ENCODE measurements around the gene MICAL3. TPM values are rescaled to one million over a fixed set of nuclear protein-coding genes. Genes with fewer than 3 reads are reported as not detected.

Gene MICAL3
- total RNA-seq, 4 donors from 2014 or later = 24.3 to 29.7 (median 28.2) TPM

- no peak for DNase-seq (ENCODE audit: low spot score in 2 of 2)
- TF ChIP-seq POLR2A (IDR thresholded peaks at IDR 0.05) (no peak), CTCF (IDR thresholded peaks at IDR 0.05) (no peak)
- intact Hi-C loops (cut with DNase I; ENCODE audit: low total_unique reads) = no loop called here
- no peak overlapping the region for H3K4me3 ChIP-seq (ENCODE audit: low read depth, poor library complexity, severe bottlenecking)
- 61 to 65% methylated on average over 8 of the region's 8 CpGs for WGBS, 2 donors
Measured at GRCh38 chr22:17845327-17845726, 179.0 kb downstream of the MICAL3 start.

- DNase-seq (ENCODE audit: low spot score in 2 of 2) = no peak
- 87 to 91% methylated on average over 5 of the region's 5 CpGs for WGBS, 2 donors
- TF ChIP-seq CTCF (IDR thresholded peaks at IDR 0.05) (no peak), POLR2A (IDR thresholded peaks at IDR 0.05) (no peak)
- intact Hi-C loops (cut with DNase I; ENCODE audit: low total_unique reads) = no loop called here
- no peak overlapping the region for H3K4me3 ChIP-seq (ENCODE audit: low read depth, poor library complexity, severe bottlenecking)
Measured at GRCh38 chr22:17844150-17844549, 180.2 kb downstream of the MICAL3 start.

- no peak for TF ChIP-seq CTCF (IDR thresholded peaks at IDR 0.05)
- TF ChIP-seq POLR2A (IDR thresholded peaks at IDR 0.05) = no peak
- intact Hi-C loops (cut with DNase I; ENCODE audit: low total_unique reads) = no loop called here
- DNase-seq (ENCODE audit: low spot score in 2 of 2) = no peak
- no peak overlapping the region for H3K4me3 ChIP-seq (ENCODE audit: low read depth, poor library complexity, severe bottlenecking)
- 80 to 81% methylated on average over 17 to 19 of the region's 20 CpGs for WGBS, 2 donors
Measured at GRCh38 chr22:17842386-17842785, 182.0 kb downstream of the MICAL3 start.

GRCh38 chr22:17841836-17842235 is 182.5 kb downstream of the MICAL3 start:
- no peak overlapping the region for H3K4me3 ChIP-seq (ENCODE audit: low read depth, poor library complexity, severe bottlenecking)
- TF ChIP-seq CTCF (IDR thresholded peaks at IDR 0.05) (no peak), POLR2A (IDR thresholded peaks at IDR 0.05) (no peak)
- no peak for DNase-seq (ENCODE audit: low spot score in 2 of 2)
- intact Hi-C loops (cut with DNase I; ENCODE audit: low total_unique reads) = no loop called here
- WGBS, 2 donors = 85 to 91% methylated on average over 7 to 16 of the region's 16 CpGs

- intact Hi-C loops (cut with DNase I; ENCODE audit: low total_unique reads) = no loop called here
- 80 to 89% methylated on average over 13 of the region's 13 CpGs for WGBS, 2 donors
- TF ChIP-seq CTCF (IDR thresholded peaks at IDR 0.05) (no peak), POLR2A (IDR thresholded peaks at IDR 0.05) (no peak)
- DNase-seq (ENCODE audit: low spot score in 2 of 2) = no peak
- H3K4me3 ChIP-seq (ENCODE audit: low read depth, poor library complexity, severe bottlenecking) = no peak overlapping the region
Measured at GRCh38 chr22:17838180-17838865, 186.0 kb downstream of the MICAL3 start.
